ENCODE measurements around the gene CYB561D2. TPM values are rescaled to one million over a fixed set of nuclear protein-coding genes. Genes with fewer than 3 reads are reported as not detected.

The CYB561D2 gene
- total and polyA plus RNA-seq, 2 of the 13 experiments (the other 11 are each of a cell fraction or from before 2014, with no cell fraction given) = 11.1 to 17.2 TPM

- TF ChIP-seq ZBED4 (CRISPR knock-in tag; IDR thresholded peaks at IDR 0.05; ENCODE audit: borderline replicate concordance) (no peak), MAFG (CRISPR knock-in tag; IDR thresholded peaks at IDR 0.05) (no peak), ZNF737 (CRISPR knock-in tag; IDR thresholded peaks at IDR 0.05; ENCODE audit: borderline replicate concordance) (no peak), ELF3 (CRISPR knock-in tag; IDR thresholded peaks at IDR 0.05) (peak; percentile 42; the same call in 1 of the 2 replicates), KDM3A (CRISPR knock-in tag; IDR thresholded peaks at IDR 0.05; ENCODE audit: low read depth) (no peak; the same call in 1 of the 2 replicates), ZNF205 (CRISPR knock-in tag; IDR thresholded peaks at IDR 0.05) (no peak; the same call in 1 of the 2 replicates), MEF2D (CRISPR knock-in tag; IDR thresholded peaks at IDR 0.05) (0 out of 2 replicates have a peak, but pooled peaks have one; percentile 66), FOXO4 (CRISPR knock-in tag; conservative IDR thresholded peaks at IDR 0.05) (0 out of 2 replicates have a peak, but pooled peaks have one; percentile 53), ZNF501 (CRISPR knock-in tag; IDR thresholded peaks at IDR 0.05) (peak; percentile 91; the same call in 1 of the 2 replicates), ZNF740 (CRISPR knock-in tag; IDR thresholded peaks at IDR 0.05) (0 out of 2 replicates have a peak, but pooled peaks have one; percentile 29), ATF1 (CRISPR knock-in tag; IDR thresholded peaks at IDR 0.05) (no peak), RERE (CRISPR knock-in tag; IDR thresholded peaks at IDR 0.05; ENCODE audit: low read depth) (no peak), ZNF619 (CRISPR knock-in tag; IDR thresholded peaks at IDR 0.05) (no peak), SALL1 (CRISPR knock-in tag; IDR thresholded peaks at IDR 0.05) (peak; percentile 20; the same call in 1 of the 2 replicates), CBX1 (IDR thresholded peaks at IDR 0.05; ENCODE audit: low read depth) (no peak), ZNF7 (CRISPR knock-in tag; IDR thresholded peaks at IDR 0.05) (no peak), PLRG1 (conservative IDR thresholded peaks at IDR 0.05) (no peak), KDM5B (CRISPR knock-in tag; IDR thresholded peaks at IDR 0.05; ENCODE audit: borderline replicate concordance) (peak; percentile 62; the same call in 1 of the 2 replicates), ATF7-NPFF (CRISPR knock-in tag; IDR thresholded peaks at IDR 0.05; ENCODE audit: low read depth) (peak; percentile 46; the same call in 1 of the 2 replicates)
Measured at GRCh38 chr3:50303013-50303815, 47.4 kb upstream of the CYB561D2 start, which contains the start of gene HYAL1 (continued).
